Nucleus accumbens (tissue), 56 donors: Measurements from ENCODE around the gene TMEM108.

ENCODE experiments used
- DNase-seq, 56 donors: peaks; one replicate each; lab custom pipeline; 2025; lab: John Stamatoyannopoulos, UW

Gene TMEM108

DNA sequence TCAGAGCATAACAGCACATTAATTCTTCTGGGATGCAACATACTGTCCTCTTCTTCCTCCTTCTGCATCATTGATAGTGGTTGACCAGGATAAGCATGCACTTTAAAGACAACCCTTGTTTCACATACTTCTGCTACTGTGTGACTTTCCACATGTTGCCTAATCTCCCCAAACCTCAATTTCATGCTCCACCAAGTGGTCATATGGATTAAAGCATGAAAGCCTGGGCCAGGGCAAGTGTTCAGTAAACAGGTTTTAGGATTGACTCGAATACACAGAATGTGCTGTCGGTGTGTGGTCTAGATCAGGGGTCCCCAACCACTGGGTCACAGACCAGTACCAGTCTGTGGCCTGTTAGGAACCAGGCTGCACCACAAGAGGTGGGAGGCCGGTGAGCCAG is 339.2 kb downstream of the TMEM108 start:
- peak in 6 of 56 donors; percentile 5 to 22 (median 12) for DNase-seq

DNA sequence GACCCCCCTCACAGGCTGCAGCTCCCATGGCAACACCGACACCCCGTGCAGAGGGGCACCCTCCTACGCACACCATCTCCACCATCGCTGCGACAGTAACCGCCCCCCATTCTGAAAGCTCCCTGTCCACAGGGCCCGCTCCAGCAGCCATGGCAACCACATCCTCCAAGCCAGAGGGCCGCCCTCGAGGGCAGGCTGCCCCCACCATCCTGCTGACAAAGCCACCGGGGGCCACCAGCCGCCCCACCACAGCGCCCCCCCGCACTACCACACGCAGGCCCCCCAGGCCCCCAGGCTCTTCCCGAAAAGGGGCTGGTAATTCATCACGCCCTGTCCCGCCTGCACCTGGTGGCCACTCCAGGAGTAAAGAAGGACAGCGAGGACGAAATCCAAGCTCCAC is 341.7 kb downstream of the TMEM108 start:
- DNase-seq = no peak

DNA sequence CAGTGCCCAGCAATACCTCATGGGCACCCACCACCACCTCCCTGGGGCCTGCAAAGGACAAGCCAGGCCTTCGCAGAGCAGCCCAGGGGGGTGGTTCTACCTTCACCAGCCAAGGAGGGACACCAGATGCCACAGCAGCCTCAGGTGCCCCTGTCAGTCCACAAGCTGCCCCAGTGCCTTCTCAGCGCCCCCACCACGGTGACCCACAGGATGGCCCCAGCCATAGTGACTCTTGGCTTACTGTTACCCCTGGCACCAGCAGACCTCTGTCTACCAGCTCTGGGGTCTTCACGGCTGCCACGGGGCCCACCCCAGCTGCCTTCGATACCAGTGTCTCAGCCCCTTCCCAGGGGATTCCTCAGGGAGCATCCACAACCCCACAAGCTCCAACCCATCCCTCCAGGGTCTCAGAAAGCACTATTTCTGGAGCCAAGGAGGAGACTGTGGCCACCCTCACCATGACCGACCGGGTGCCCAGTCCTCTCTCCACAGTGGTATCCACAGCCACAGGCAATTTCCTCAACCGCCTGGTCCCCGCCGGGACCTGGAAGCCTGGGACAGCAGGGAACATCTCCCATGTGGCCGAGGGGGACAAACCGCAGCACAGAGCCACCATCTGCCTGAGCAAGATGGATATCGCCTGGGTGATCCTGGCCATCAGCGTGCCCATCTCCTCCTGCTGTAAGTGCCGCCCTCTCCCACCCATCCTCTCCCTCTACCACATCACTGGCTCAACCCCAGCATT is 342.5 kb downstream of the TMEM108 start:
- DNase-seq = no peak

GRCh38 chr3:133381346-133382109 is 343.3 kb downstream of the TMEM108 start:
- no peak for DNase-seq

DNA sequence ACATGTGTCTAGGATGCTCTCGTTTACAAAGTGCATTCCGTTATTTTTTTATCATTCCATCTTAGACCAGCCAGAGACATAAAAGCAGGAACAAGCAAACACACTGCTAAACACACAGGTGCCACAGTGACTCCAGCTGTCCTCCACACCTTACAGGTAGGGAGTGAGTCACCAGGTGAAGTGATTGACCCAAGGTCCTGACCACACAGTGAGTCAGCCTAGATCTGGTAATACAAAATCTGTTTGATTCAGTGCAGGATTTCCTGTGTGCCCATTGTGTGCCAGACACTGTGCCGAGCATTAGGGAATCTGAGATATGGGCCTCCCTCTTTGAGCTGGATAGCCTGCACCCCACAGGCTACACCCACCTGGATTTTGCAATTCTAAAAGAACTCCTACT is 345.0 kb downstream of the TMEM108 start:
- no peak for DNase-seq

- DNase-seq = no peak
Observed at GRCh38 chr3:133383741-133384140, 345.6 kb downstream of the TMEM108 start.

GRCh38 chr3:133384331-133385027 is 346.3 kb downstream of the TMEM108 start:
- peak in 47 of 56 donors; percentile 6 to 81 (median 44) for DNase-seq

DNA sequence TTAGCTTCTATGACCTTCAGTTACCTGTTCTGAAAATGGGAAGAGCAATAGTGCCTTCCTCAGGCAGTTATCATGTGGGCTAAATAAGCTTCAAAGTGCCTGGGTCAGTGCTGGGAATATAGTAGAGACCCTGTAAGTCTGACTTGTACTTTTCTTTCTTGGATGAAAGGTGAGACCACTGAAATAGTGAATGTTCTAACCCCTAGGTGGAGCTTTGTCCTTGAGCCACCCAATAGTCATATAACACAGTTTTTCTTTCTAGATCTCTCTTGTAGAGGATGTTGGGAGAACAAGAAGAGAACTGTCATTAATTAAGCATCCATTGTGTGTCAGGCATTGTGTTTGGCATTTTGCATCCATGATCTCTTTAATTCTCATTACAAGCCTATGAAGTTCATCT is 348.7 kb downstream of the TMEM108 start:
- no peak for DNase-seq

GRCh38 chr3:133387341-133387740 is 349.1 kb downstream of the TMEM108 start:
- DNase-seq = no peak

- no peak for DNase-seq
Observed at GRCh38 chr3:133388696-133389395, 350.7 kb downstream of the TMEM108 start.

GRCh38 chr3:133390715-133391114 is 352.5 kb downstream of the TMEM108 start:
- DNase-seq = no peak

GRCh38 chr3:133393204-133393603 is 355.0 kb downstream of the TMEM108 start:
- no peak for DNase-seq

- DNase-seq = peak in 2 of 56 donors; percentile 17 to 50
Observed at GRCh38 chr3:133393691-133394474, 355.7 kb downstream of the TMEM108 start.

GRCh38 chr3:133394561-133395311 is 356.5 kb downstream of the TMEM108 start:
- no peak for DNase-seq

- no peak for DNase-seq
Observed at GRCh38 chr3:133396906-133397305, 358.7 kb downstream of the TMEM108 start.

DNA sequence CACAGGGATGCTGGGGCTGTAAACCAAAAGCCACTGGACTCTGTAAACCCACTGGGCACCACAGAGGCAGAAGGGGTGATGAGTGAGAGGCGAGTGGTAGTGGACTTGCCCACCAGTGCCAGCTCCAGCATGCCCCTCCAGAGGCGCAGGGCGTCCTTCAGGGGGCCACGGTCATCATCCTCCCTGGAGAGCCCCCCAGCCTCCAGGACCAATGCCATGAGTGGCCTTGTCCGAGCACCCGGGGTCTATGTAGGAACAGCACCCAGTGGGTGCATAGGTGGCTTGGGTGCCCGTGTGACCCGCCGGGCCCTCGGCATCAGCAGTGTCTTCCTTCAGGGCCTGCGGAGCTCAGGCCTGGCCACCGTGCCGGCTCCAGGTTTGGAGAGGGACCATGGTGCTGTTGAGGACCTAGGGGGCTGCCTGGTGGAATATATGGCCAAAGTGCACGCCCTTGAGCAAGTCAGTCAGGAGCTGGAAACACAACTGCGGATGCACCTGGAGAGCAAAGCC is 361.9 kb downstream of the TMEM108 start, which contains the start of gene BFSP2:
TSS of gene BFSP2 (plus strand) at position 51 of the 510 bp plus-strand sequence. CDS start at position 79, 28 bp downstream.
- no peak for DNase-seq

GRCh38 chr3:133401374-133402135 is 363.4 kb downstream of the TMEM108 start:
- DNase-seq = peak in 3 of 56 donors; percentile 23 to 31 (median 27)

DNA sequence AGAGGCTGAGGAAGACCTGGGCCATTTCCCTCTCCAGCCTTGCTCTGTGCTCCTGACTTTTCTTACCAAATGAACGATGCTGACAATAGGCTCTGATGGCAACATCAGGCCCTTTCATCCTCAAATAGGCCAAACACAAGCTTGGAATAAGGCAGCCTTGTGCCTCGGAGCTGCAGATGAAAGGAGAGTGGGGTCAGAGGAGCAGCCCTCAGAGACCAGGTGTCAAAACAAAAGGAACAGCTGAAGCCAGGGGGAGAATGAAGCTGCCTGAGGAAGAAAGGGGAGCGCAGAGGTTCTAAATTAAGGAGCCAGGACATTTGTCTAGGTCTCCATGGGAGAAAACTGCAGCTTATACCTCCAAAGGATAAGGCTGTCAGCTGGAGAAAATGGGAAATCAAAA is 366.7 kb downstream of the TMEM108 start:
- DNase-seq = no peak
